ENCODE data around the gene ZNHIT1. TPM values are rescaled to one million over a fixed set of nuclear protein-coding genes. Genes with fewer than 3 reads are reported as not detected.
"Not testable (repeated sequence)": the region's sequence is repeated elsewhere in the genome, so short reads cannot be mapped to it uniquely, and the experiment has no call there.

The ZNHIT1 gene
- polyA plus RNA-seq, 1 of the 3 experiments (the other 2 are of a cell fraction) = 101 TPM

DNA sequence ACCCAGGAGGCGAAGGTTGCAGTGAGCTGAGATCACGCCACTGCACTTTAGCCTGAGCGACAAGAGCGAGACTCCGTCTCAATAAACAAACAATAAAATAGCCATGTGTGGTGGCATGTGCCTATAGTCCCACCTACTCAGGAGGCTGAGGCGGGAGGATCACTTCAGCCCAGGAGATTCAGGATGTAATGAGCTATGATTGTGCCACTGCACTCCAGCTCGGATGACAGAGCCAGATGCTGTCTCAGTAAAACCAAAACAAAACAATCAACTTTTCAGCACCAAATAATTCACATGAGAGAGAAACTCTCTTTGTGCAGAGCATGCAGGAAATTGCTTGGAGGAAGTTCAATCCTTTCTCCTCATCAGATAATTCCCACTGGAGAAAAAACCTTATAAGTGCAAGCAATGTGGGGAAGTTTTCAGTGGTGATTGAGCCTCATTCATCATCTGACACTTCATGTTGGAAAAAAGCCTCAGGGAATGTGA, 40.3 kb downstream of the ZNHIT1 start:
- H3K79me2 ChIP-seq (ENCODE audit: insufficient read depth) = no peaks in the 10 kb centered on the region
- H3K9me3 ChIP-seq = no peaks in the 10 kb centered on the region
- H3K36me3 ChIP-seq (replicated peaks in 1 of 2; ENCODE audit: control insufficient read depth in 1 of 2, insufficient read depth in 2 of 2, low read length in 1 of 2) = no peaks in the 10 kb centered on the region
- no peaks in the 10 kb centered on the region for H3F3A ChIP-seq (replicated peaks; ENCODE audit: insufficient read depth)
- no peak for DNase-seq
- H3K4me3 ChIP-seq (ENCODE audit: low read depth in 2 of 2, low read length in 1 of 2) = no peak overlapping the region
- WGBS (ENCODE audit: low lambda C conversion rate) = 75% methylated on average over 7 of the region's 7 CpGs
- ChIA-PET POLR2A (no interaction called here), CTCF (interaction anchor here (0.8 to 2.0 kb wide), 6 partner anchors 12 to 344 kb away, joined by 3 to 8 read pairs (median 4); partner anchors contain the start of gene FIS1)
- TF ChIP-seq, protein P1, sequence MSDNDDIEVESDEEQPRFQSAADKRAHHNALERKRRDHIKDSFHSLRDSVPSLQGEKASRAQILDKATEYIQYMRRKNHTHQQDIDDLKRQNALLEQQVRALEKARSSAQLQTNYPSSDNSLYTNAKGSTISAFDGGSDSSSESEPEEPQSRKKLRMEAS (IDR thresholded peaks at IDR 0.05; ENCODE audit: low read depth) = no peak
- TF ChIP-seq ELF1 (IDR thresholded peaks at IDR 0.05) (no peak), RCOR1 (IDR thresholded peaks at IDR 0.05; ENCODE audit: low read length) (no peak), EP300 (IDR thresholded peaks at IDR 0.05; ENCODE audit: borderline replicate concordance in 1 of 2, low read depth in 1 of 2, low read length in 1 of 2) (no peak)
- TF ChIP-seq, protein P2, sequence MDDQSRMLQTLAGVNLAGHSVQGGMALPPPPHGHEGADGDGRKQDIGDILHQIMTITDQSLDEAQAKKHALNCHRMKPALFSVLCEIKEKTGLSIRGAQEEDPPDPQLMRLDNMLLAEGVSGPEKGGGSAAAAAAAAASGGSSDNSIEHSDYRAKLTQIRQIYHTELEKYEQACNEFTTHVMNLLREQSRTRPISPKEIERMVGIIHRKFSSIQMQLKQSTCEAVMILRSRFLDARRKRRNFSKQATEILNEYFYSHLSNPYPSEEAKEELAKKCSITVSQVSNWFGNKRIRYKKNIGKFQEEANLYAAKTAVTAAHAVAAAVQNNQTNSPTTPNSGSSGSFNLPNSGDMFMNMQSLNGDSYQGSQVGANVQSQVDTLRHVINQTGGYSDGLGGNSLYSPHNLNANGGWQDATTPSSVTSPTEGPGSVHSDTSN (IDR thresholded peaks at IDR 0.05) = no peak
- TF ChIP-seq, protein P3, sequence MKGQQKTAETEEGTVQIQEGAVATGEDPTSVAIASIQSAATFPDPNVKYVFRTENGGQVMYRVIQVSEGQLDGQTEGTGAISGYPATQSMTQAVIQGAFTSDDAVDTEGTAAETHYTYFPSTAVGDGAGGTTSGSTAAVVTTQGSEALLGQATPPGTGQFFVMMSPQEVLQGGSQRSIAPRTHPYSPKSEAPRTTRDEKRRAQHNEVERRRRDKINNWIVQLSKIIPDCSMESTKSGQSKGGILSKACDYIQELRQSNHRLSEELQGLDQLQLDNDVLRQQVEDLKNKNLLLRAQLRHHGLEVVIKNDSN (IDR thresholded peaks at IDR 0.05; ENCODE audit: borderline replicate concordance, low read depth) = no peak
- TF ChIP-seq, protein P4, sequence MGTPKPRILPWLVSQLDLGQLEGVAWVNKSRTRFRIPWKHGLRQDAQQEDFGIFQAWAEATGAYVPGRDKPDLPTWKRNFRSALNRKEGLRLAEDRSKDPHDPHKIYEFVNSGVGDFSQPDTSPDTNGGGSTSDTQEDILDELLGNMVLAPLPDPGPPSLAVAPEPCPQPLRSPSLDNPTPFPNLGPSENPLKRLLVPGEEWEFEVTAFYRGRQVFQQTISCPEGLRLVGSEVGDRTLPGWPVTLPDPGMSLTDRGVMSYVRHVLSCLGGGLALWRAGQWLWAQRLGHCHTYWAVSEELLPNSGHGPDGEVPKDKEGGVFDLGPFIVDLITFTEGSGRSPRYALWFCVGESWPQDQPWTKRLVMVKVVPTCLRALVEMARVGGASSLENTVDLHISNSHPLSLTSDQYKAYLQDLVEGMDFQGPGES (IDR thresholded peaks at IDR 0.05; ENCODE audit: low read depth, low read length) = no peak
- H3K4me2 ChIP-seq = no peak overlapping the region
- 0 out of 2 replicates have a peak, but pooled peaks cover 8% of the 10 kb centered on the region for H3K27me3 ChIP-seq (ENCODE audit: insufficient read depth)
- H4K20me1 ChIP-seq (ENCODE audit: insufficient read depth) = no peaks in the 10 kb centered on the region
- H3K4me1 ChIP-seq (ENCODE audit: control insufficient read depth in 1 of 2, insufficient read depth in 2 of 2, low read depth in 1 of 2, low read length in 1 of 2) = no peaks in the 10 kb centered on the region
- H3K9me2 ChIP-seq = no peaks in the 10 kb centered on the region
- no peak overlapping the region for H3K9ac ChIP-seq
- no peak overlapping the region for H2AFZ ChIP-seq (ENCODE audit: low read depth)
- H3K27ac ChIP-seq (ENCODE audit: low read depth in 2 of 2, low read length in 1 of 2) = no peak overlapping the region

DNA sequence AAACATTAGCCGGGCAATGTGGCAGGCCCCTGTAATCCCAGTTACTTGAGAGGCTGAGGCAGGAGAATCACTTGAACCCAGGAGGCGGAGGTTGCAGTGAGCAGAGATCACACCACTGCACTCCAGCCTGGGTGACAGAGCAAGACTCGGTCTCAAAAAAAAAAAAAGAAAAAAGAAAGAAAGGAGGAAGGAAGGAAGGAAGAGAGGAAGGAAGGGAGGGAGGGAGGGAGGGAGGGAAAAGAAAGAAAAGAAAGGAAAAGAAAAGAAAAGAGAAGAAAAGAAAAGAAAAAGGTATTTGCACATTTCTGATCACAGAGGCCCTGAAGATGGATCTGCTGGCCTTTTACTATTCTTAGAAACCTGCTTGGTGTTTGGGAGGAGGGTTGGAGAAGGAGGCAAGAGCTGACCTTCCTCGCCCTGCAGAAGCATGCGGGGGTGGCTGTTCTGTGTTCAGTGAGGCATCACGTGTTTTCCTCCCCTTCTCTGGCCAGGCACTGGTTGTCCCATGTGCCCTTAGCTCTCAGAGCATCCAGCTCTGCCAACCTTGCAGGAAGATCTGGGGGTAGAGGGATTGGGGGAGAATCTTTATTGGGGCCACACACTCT, 46.2 kb downstream of the ZNHIT1 start:
- H2AFZ ChIP-seq (ENCODE audit: low read depth); H3K27me3 ChIP-seq (ENCODE audit: insufficient read depth); H3F3A ChIP-seq (replicated peaks; ENCODE audit: insufficient read depth); H3K4me1 ChIP-seq (ENCODE audit: control insufficient read depth in 1 of 2, insufficient read depth in 2 of 2, low read depth in 1 of 2, low read length in 1 of 2); DNase-seq; POLR2A ChIA-PET; H3K4me3 ChIP-seq (ENCODE audit: low read depth in 2 of 2, low read length in 1 of 2); H3K9me3 ChIP-seq; H3K79me2 ChIP-seq (ENCODE audit: insufficient read depth); H3K9me2 ChIP-seq; H3K4me2 ChIP-seq; H3K36me3 ChIP-seq (replicated peaks in 1 of 2; ENCODE audit: control insufficient read depth in 1 of 2, insufficient read depth in 2 of 2, low read length in 1 of 2); H3K9ac ChIP-seq; H3K27ac ChIP-seq (ENCODE audit: low read depth in 2 of 2, low read length in 1 of 2); H4K20me1 ChIP-seq (ENCODE audit: insufficient read depth): not testable (repeated sequence)
- 61% methylated on average over 6 of the region's 6 CpGs for WGBS (ENCODE audit: low lambda C conversion rate)
- CTCF ChIA-PET = interaction anchor here (0.6 to 3.0 kb wide), 6 partner anchors 19 to 173 kb away, joined by 3 to 18 read pairs (median 4); partner anchors contain the start of gene ZNHIT1
